ENCODE measurements around the gene DMD.

Gene DMD

DNA sequence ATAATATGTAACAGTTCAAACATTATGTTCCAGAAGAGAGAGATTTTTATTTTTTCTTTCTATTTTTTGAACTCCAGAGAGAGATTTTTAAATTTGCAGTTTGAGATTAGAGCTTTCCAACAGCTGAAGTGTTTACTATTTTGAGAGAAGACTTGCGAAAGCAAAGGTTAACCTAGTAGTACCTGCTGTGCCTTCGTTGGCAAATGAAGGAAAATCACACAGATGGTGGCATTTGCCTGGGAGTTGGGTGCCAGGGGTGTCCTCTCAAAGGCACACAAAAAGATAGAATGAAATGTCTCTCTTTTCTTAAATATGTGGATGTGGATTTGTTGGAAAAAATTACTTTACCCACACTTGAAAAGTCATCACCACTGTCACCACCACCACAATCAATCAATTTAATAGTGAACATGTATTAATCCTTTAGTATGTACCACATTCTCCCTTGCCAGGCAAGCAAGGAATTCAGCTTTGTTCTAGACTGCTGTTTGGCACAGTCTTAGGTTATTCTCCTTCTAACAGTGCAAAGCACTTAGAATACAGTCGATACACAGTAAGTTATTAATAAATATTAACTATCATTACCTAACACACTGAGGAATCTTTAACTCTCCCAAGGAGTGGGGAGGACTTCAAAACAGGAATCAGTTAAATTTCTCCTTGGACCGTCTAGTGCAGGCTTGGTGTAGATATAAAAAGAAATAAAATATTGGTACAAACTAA, 1301.3 kb downstream of the DMD start:
- H3K4me3 ChIP-seq (ENCODE audit: control insufficient read depth, low read depth, low read length): no peak overlapping the region
- TF ChIP-seq, protein P1, sequence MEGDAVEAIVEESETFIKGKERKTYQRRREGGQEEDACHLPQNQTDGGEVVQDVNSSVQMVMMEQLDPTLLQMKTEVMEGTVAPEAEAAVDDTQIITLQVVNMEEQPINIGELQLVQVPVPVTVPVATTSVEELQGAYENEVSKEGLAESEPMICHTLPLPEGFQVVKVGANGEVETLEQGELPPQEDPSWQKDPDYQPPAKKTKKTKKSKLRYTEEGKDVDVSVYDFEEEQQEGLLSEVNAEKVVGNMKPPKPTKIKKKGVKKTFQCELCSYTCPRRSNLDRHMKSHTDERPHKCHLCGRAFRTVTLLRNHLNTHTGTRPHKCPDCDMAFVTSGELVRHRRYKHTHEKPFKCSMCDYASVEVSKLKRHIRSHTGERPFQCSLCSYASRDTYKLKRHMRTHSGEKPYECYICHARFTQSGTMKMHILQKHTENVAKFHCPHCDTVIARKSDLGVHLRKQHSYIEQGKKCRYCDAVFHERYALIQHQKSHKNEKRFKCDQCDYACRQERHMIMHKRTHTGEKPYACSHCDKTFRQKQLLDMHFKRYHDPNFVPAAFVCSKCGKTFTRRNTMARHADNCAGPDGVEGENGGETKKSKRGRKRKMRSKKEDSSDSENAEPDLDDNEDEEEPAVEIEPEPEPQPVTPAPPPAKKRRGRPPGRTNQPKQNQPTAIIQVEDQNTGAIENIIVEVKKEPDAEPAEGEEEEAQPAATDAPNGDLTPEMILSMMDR (IDR thresholded peaks at IDR 0.05; ENCODE audit: control insufficient read depth, insufficient read depth, low read depth, low read length, missing control alignments): no peak
- no peak for DNase-seq (ENCODE audit: low read depth)

GRCh38 chrX:31894152-31894551, 1317.2 kb downstream of the DMD start:
- TF ChIP-seq, protein P1 (IDR thresholded peaks at IDR 0.05; ENCODE audit: control insufficient read depth, insufficient read depth, low read depth, low read length, missing control alignments): no peak
- no peak for DNase-seq (ENCODE audit: low read depth)
- H3K4me3 ChIP-seq (ENCODE audit: control insufficient read depth, low read depth, low read length): no peak overlapping the region

DNA sequence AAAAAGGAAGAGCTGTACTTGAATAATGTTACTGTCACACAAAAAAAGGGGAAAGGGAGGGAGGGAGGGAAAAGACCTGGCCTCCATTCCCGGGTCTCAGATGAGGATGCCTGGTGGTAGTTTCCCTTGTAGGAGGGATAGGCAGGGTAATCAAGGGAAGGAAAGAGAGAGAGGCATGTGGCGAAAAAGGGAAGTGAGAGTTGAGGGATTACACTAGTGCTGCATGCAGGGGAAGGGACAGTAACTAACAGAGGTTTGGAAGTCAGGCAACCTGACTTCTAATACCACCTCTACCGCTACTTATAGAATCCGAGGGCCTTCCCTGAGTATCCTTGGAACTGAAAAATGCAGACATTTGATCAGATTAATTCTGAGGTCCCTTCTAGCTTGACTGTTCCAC, 1317.8 kb downstream of the DMD start:
- TF ChIP-seq, protein P1 (IDR thresholded peaks at IDR 0.05; ENCODE audit: control insufficient read depth, insufficient read depth, low read depth, low read length, missing control alignments): no peak

GRCh38 chrX:31889088-31889487, 1322.3 kb downstream of the DMD start:
- no peak for DNase-seq (ENCODE audit: low read depth)
- TF ChIP-seq, protein P1 (IDR thresholded peaks at IDR 0.05; ENCODE audit: control insufficient read depth, insufficient read depth, low read depth, low read length, missing control alignments): no peak
- no peak overlapping the region for H3K4me3 ChIP-seq (ENCODE audit: control insufficient read depth, low read depth, low read length)

More for the DNA sequence above, 1317.8 kb downstream of the DMD start:
- no peak for DNase-seq (ENCODE audit: low read depth)
- H3K4me3 ChIP-seq (ENCODE audit: control insufficient read depth, low read depth, low read length): no peak overlapping the region

GRCh38 chrX:31884535-31884934, 1326.8 kb downstream of the DMD start:
- TF ChIP-seq, protein P1 (IDR thresholded peaks at IDR 0.05; ENCODE audit: control insufficient read depth, insufficient read depth, low read depth, low read length, missing control alignments): no peak
- no peak for DNase-seq (ENCODE audit: low read depth)
- H3K4me3 ChIP-seq (ENCODE audit: control insufficient read depth, low read depth, low read length): no peak overlapping the region

DNA sequence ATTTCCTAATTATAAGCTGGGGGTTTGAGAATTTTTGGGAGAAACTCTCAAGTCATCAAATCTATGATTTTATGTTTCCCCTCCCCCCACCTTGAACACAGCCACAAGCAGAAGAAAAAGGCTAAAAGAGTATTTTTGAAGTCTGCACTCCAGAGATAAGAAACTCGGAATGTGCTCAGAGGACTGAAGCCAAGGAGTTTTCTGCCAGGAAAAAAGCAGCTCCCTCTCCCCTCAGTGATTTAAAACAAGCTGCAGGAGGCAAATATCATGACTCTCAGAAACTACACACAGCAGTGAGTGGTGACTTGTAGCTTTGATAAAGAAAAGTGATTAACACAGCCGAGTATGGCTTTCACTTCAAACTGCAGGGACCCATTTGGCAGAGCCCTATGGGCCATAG, 1339.3 kb downstream of the DMD start:
- DNase-seq (ENCODE audit: low read depth): no peak
- TF ChIP-seq, protein P1 (IDR thresholded peaks at IDR 0.05; ENCODE audit: control insufficient read depth, insufficient read depth, low read depth, low read length, missing control alignments): no peak
- no peak overlapping the region for H3K4me3 ChIP-seq (ENCODE audit: control insufficient read depth, low read depth, low read length)
